HG03135 (cell line): ENCODE measurements around the gene DNAJC25.
"Not testable (repeated sequence)": the region's sequence is repeated elsewhere in the genome, so short reads cannot be mapped to it uniquely, and the experiment has no call there.

Source experiments
- ATAC-seq: cut with Tn5 transposase; IDR thresholded peaks from one replicate; pipeline ENCODE4 v1.9.1; 2021; ENCODE audit warnings: mild to moderate bottlenecking, moderate library complexity; ENCODE audit not compliant: unreplicated experiment

The DNAJC25 gene

DNA sequence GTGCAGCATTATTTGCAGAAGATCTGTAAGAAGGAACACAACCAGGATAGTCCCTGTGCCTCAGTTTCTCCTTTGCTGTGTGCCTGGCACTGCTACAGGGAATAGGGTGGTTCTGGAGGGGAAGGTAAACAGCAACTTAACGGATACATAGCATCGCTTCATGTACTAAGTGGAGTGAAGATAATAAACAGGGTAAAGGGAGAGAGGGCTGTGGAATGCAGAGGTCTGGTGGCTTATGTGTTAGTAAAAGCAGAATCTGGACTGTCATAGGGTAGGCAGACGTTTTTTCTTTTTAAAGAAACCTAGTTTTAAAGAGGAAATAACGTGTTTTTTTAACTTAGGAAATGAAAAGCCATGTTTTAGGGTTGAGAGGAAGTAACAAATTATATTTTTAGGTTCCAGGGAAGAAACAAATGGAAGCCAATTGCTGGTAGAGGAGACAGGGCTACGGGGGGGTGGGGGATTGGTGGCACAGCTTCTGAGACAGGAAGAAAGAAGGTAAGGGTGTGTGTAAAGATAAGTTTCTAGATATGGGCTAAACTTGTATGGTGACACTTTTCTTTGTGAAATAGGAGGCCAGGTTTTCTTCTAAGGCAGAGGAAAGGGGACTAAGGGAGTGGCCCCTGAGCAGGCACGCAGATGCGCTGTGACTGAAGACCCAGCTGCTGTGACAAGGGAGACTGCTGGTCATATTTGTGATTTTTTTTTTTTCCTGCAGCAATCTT, 31.6 kb downstream of the DNAJC25 start:
- ATAC-seq, result no peak

DNA sequence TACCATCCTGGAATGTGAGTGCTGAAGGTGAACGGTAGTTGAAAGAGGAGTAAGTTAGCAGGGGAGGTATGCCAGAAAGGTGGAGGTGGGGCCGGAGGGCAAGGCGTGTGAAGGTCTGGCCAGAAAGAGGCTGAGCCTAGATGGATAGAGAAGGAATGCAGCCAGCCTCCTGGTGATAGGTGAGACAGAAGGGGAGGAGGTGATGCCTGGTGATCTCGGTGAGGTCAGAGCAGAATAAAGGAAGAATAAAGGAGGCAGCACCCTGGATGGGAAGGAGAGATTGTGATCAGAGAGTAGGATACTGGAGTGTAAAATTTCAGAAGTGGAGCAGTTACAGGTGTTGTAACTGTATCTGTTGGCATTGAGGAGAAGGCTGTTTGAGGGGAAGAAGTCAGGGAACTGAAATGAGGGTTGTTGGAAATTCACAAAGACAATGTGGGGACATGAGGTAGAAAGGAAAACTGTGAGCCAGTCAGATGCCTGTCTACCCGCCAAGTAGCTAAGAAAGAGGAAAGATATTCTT, 32.2 kb downstream of the DNAJC25 start:
- ATAC-seq, result no peak

DNA sequence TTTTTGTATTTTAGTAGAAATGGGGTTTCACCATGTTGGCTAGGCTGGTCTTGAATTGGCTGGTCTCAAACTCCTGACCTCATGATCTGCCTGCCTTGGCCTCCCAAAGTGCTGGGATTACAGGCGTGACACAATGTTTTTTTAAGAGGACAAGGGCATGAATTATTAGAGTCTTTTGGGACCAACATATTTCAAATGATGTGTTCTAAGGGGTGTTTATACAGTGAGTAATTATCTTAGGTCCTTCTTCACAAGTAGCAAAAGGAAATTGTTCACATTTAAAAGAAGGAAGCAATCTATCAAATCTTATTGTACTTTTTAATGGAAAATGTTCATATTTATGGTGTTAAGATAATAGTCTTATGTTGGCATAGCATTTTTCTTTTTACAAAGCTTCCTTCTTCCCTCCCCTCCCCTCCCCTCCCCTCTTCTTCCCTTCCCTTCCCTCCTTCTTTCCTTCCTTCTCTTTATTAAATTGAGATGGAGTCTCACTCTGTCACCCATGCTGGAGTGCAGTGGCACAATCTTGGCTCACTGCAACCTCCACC, 37.0 kb downstream of the DNAJC25 start:
- ATAC-seq, result no peak

DNA sequence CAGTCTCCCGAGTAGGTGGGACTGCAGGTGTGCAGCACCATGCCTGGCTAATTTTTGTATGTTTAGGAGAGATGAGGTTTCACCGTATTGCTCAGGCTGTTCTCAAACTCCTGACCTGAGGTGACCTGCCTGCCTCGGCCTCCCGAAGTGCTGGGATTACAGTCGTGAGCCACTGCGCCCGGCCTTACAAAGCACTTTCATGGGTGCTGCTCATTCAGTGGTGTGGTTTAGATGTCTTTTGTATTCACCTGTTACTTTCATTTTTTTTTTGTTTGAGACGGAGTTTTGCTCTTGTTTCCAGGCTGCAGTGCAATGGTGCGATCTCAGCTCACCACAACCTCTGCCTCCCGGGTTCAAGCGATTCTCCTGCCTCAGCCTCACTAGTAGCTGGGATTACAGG, 37.5 kb downstream of the DNAJC25 start:
- not testable (repeated sequence) for ATAC-seq

DNA sequence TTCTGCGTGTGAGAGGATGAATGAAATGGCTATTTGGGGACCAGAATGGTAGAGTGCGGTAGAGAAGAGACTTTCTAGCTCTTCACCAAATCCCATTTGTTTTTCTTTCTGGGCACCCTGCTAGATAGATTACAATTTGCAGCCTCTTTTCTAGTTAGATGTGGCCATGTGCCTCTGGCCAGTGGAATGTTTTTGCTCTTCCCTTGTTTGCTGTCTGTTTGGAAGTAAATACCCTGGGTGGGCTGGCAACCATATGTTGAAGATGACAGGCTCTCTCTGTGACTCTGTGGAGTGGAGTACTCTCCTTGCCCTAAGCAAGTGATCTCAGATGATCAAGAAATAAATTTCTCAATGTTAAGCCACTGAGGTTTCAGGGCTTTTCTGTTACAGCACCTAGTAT, 43.2 kb downstream of the DNAJC25 start:
- ATAC-seq, result no peak

DNA sequence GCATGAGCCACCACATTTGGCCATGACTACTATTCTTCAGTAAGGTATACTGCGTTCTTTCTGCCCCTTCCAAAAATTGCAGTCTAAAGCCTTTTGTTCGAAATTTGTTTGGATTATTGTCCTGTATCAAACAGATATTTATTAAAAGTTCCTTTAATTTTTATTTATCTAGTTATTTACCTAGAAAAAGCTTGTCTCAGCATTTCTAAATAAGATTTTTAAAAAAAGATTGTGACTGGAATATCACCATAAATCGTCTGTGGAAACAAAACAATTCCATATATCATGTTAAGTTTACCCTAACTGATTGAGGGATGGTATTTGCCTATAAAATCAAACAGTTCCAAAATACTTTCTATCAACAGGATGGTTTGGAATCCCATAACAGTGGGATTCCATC, 45.0 kb downstream of the DNAJC25 start:
- ATAC-seq, result no peak

DNA sequence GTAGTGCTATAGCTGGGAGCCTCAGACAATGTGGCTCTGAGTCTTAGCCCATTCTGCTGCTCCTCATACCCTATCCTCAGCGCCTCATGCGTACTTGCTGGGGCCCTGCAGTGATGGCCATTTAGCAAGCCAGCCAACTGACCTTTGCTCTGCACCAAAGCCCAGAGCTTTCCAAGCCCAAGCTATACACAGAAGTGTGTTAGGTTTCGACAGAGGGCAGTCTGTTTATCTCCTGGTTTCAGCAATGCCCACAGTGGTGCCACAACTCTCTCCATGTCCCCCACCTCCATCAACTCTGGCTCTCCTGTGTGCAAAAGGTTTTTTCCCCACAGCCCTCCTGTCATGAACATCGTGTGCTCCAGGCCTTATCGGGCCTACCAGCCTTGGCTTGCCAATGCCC, 47.2 kb downstream of the DNAJC25 start:
- no peak for ATAC-seq

DNA sequence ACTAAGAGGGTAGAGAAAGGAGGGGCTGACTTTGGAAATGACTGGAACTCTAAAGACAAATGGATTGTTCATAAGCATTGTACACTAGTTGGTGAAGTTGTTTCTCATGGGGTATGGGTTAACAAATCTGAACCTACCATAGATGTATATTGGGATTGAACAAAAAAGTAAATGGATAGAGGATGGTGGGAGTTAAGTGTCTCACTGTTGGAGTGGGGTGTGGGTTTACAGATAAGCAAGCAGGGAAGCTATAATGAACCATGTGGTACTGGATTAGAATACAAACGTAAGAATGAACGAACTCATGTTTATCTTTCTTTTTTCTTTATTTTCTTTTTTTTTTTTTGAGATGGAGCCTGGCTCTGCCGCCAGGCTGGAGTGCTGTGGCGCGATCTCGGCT, 48.1 kb downstream of the DNAJC25 start:
- ATAC-seq, result no peak

DNA sequence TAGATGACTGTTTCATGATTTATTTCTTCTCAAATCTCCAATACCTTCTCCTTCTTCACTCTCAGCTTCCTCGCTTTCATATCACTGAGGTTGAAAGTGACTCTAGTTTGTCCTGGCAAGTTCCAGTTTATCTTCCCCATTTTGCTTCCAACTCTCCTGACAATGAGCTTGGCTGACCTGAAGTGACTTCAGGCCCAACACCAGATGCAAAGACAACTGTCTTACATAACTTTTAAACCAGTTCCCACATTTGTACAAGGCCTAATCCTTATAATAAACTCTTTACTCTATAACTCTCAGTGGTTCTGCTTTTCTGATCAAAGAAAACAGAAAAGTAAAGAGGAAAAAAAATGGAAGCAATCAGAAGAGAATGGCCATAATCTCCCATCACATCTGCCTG, 52.3 kb downstream of the DNAJC25 start:
- no peak for ATAC-seq

DNA sequence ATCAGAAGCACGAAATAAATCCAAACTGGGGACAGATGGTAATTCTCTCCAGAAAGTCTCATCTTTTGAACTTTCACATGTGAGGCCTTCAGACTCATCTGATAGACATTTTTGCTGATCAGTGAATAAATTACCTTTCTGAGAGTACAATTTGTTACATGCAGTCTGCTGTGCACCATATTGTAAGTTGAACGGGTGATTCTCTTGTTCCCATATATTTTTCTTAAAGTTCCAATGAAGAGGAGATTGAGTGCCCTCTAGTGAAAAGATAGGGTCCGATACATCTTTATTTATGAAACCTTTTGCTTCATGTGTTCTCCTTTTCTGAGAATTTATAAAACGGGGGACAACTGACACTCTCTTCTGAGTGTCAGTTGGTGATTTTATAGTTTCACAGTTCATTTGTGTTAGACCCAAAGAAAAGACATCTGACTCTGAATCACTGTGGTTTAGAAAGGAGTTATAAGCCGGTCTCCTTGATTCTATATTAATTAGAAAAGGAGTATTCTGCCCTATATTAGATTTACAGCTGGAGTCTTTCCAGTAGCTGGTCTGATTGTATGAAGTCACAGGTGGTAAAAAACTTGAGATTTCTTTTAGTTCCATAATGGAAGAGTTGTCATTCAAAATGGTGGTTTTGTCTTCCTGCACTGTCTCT, 60.7 kb downstream of the DNAJC25 start:
- no peak for ATAC-seq

DNA sequence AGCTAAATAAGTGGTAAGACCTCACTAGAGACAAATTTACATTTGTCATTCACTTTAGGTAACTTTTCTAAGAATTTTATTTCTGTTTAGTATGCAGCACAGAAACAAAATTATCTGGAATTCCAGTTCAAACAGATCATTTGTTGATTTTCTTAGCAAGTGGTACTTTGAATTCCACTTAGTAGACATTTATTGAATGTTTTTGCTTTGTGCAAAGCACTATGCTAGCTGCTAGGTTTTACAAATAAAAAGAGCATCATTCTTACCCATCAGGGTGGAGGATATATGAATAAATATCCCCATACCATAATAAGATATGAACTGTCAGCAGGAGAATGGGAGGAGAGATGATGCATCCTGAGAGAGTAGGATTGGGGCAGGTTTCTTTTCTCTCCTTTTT, 65.7 kb downstream of the DNAJC25 start:
- ATAC-seq, result no peak

DNA sequence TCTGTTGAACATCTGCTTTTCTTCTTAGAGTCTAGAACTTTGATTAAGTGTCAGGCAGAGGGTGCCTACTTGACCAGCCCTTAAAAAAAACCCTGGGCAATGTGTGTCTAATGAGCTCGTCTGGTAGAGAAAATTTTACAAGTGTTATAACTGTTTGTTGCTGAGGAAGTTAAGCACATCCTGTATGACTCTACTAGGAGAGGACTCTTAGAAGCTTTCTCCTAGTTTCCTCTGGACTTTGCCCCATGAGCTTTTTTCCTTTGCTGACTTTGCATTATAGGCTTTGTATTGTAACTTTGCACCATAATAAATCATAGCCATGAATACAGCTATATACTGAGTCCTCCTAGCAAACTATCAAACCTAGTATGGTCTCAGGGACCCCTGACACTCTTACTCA, 69.6 kb downstream of the DNAJC25 start:
- ATAC-seq, result no peak
